Measurements from ENCODE around the gene SLC1A2.

The SLC1A2 gene

GRCh38 chr11:35383953-35384352 is 35.4 kb downstream of the SLC1A2 start:
- no peaks in the 10 kb centered on the region for H3K36me3 ChIP-seq (ENCODE audit: control insufficient read depth, insufficient read depth, low read length)
- H3K27ac ChIP-seq (ENCODE audit: low read depth, low read length), result no peak overlapping the region
- H3K4me1 ChIP-seq (ENCODE audit: control insufficient read depth, insufficient read depth, low read length), result peaks cover 3% of the 10 kb centered on the region
- no peak overlapping the region for H3K4me3 ChIP-seq (ENCODE audit: low read length)
- no peak overlapping the region for H3K9ac ChIP-seq (ENCODE audit: low read length)
- no peaks in the 10 kb centered on the region for H3K27me3 ChIP-seq (ENCODE audit: control insufficient read depth, insufficient read depth, low read length)

- Histone ChIP-seq H3K27ac (ENCODE audit: low read depth, low read length) (no peak overlapping the region), H3K27me3 (ENCODE audit: control insufficient read depth, insufficient read depth, low read length) (no peaks in the 10 kb centered on the region), H3K9ac (ENCODE audit: low read length) (no peak overlapping the region), H3K4me3 (ENCODE audit: low read length) (no peak overlapping the region), H3K4me1 (ENCODE audit: control insufficient read depth, insufficient read depth, low read length) (peaks cover 3% of the 10 kb centered on the region), H3K36me3 (ENCODE audit: control insufficient read depth, insufficient read depth, low read length) (no peaks in the 10 kb centered on the region)
Observed at GRCh38 chr11:35381709-35382322, 37.5 kb downstream of the SLC1A2 start.

GRCh38 chr11:35380603-35381002 is 38.8 kb downstream of the SLC1A2 start:
- Histone ChIP-seq H3K9ac (ENCODE audit: low read length) (no peak overlapping the region), H3K27me3 (ENCODE audit: control insufficient read depth, insufficient read depth, low read length) (no peaks in the 10 kb centered on the region), H3K27ac (ENCODE audit: low read depth, low read length) (no peak overlapping the region), H3K4me1 (ENCODE audit: control insufficient read depth, insufficient read depth, low read length) (peaks cover 3% of the 10 kb centered on the region), H3K4me3 (ENCODE audit: low read length) (no peak overlapping the region), H3K36me3 (ENCODE audit: control insufficient read depth, insufficient read depth, low read length) (no peaks in the 10 kb centered on the region)

- Histone ChIP-seq H3K27me3 (ENCODE audit: control insufficient read depth, insufficient read depth, low read length) (no peaks in the 10 kb centered on the region), H3K4me3 (ENCODE audit: low read length) (no peak overlapping the region), H3K27ac (ENCODE audit: low read depth, low read length) (no peak overlapping the region), H3K4me1 (ENCODE audit: control insufficient read depth, insufficient read depth, low read length) (peaks cover 3% of the 10 kb centered on the region), H3K9ac (ENCODE audit: low read length) (no peak overlapping the region), H3K36me3 (ENCODE audit: control insufficient read depth, insufficient read depth, low read length) (no peaks in the 10 kb centered on the region)
Observed at GRCh38 chr11:35377262-35377661, 42.1 kb downstream of the SLC1A2 start.

GRCh38 chr11:35376613-35377012 is 42.7 kb downstream of the SLC1A2 start:
- no peak overlapping the region for H3K27ac ChIP-seq (ENCODE audit: low read depth, low read length)
- no peak overlapping the region for H3K9ac ChIP-seq (ENCODE audit: low read length)
- peaks cover 3% of the 10 kb centered on the region for H3K4me1 ChIP-seq (ENCODE audit: control insufficient read depth, insufficient read depth, low read length)
- H3K4me3 ChIP-seq (ENCODE audit: low read length), result no peak overlapping the region
- no peaks in the 10 kb centered on the region for H3K27me3 ChIP-seq (ENCODE audit: control insufficient read depth, insufficient read depth, low read length)
- no peaks in the 10 kb centered on the region for H3K36me3 ChIP-seq (ENCODE audit: control insufficient read depth, insufficient read depth, low read length)

GRCh38 chr11:35376118-35376510 is 43.2 kb downstream of the SLC1A2 start:
- Histone ChIP-seq H3K9ac (ENCODE audit: low read length) (no peak overlapping the region), H3K36me3 (ENCODE audit: control insufficient read depth, insufficient read depth, low read length) (no peaks in the 10 kb centered on the region), H3K4me1 (ENCODE audit: control insufficient read depth, insufficient read depth, low read length) (peaks cover 3% of the 10 kb centered on the region), H3K27me3 (ENCODE audit: control insufficient read depth, insufficient read depth, low read length) (no peaks in the 10 kb centered on the region), H3K4me3 (ENCODE audit: low read length) (no peak overlapping the region), H3K27ac (ENCODE audit: low read depth, low read length) (no peak overlapping the region)

GRCh38 chr11:35375332-35376117 is 43.8 kb downstream of the SLC1A2 start:
- Histone ChIP-seq H3K4me1 (ENCODE audit: control insufficient read depth, insufficient read depth, low read length) (peaks cover 3% of the 10 kb centered on the region), H3K27ac (ENCODE audit: low read depth, low read length) (no peak overlapping the region), H3K36me3 (ENCODE audit: control insufficient read depth, insufficient read depth, low read length) (no peaks in the 10 kb centered on the region), H3K4me3 (ENCODE audit: low read length) (no peak overlapping the region), H3K9ac (ENCODE audit: low read length) (no peak overlapping the region), H3K27me3 (ENCODE audit: control insufficient read depth, insufficient read depth, low read length) (no peaks in the 10 kb centered on the region)

GRCh38 chr11:35373284-35373933 is 45.9 kb downstream of the SLC1A2 start:
- H3K27ac ChIP-seq (ENCODE audit: low read depth, low read length), result no peak overlapping the region
- no peaks in the 10 kb centered on the region for H3K36me3 ChIP-seq (ENCODE audit: control insufficient read depth, insufficient read depth, low read length)
- H3K4me1 ChIP-seq (ENCODE audit: control insufficient read depth, insufficient read depth, low read length), result no peaks in the 10 kb centered on the region
- H3K9ac ChIP-seq (ENCODE audit: low read length), result no peak overlapping the region
- no peaks in the 10 kb centered on the region for H3K27me3 ChIP-seq (ENCODE audit: control insufficient read depth, insufficient read depth, low read length)
- no peak overlapping the region for H3K4me3 ChIP-seq (ENCODE audit: low read length)

GRCh38 chr11:35372565-35373283 is 46.6 kb downstream of the SLC1A2 start:
- Histone ChIP-seq H3K27me3 (ENCODE audit: control insufficient read depth, insufficient read depth, low read length) (no peaks in the 10 kb centered on the region), H3K36me3 (ENCODE audit: control insufficient read depth, insufficient read depth, low read length) (no peaks in the 10 kb centered on the region), H3K4me3 (ENCODE audit: low read length) (no peak overlapping the region), H3K27ac (ENCODE audit: low read depth, low read length) (no peak overlapping the region), H3K4me1 (ENCODE audit: control insufficient read depth, insufficient read depth, low read length) (no peaks in the 10 kb centered on the region), H3K9ac (ENCODE audit: low read length) (no peak overlapping the region)

- Histone ChIP-seq H3K27ac (ENCODE audit: low read depth, low read length) (no peak overlapping the region), H3K4me3 (ENCODE audit: low read length) (no peak overlapping the region), H3K4me1 (ENCODE audit: control insufficient read depth, insufficient read depth, low read length) (peaks cover 15% of the 10 kb centered on the region), H3K36me3 (ENCODE audit: control insufficient read depth, insufficient read depth, low read length) (no peaks in the 10 kb centered on the region), H3K9ac (ENCODE audit: low read length) (no peak overlapping the region), H3K27me3 (ENCODE audit: control insufficient read depth, insufficient read depth, low read length) (no peaks in the 10 kb centered on the region)
Observed at GRCh38 chr11:35367491-35367890, 51.9 kb downstream of the SLC1A2 start.

GRCh38 chr11:35366798-35367197 is 52.6 kb downstream of the SLC1A2 start:
- H3K9ac ChIP-seq (ENCODE audit: low read length), result no peak overlapping the region
- H3K36me3 ChIP-seq (ENCODE audit: control insufficient read depth, insufficient read depth, low read length), result no peaks in the 10 kb centered on the region
- no peak overlapping the region for H3K27ac ChIP-seq (ENCODE audit: low read depth, low read length)
- peaks cover 15% of the 10 kb centered on the region for H3K4me1 ChIP-seq (ENCODE audit: control insufficient read depth, insufficient read depth, low read length)
- H3K27me3 ChIP-seq (ENCODE audit: control insufficient read depth, insufficient read depth, low read length), result no peaks in the 10 kb centered on the region
- no peak overlapping the region for H3K4me3 ChIP-seq (ENCODE audit: low read length)

- no peaks in the 10 kb centered on the region for H3K36me3 ChIP-seq (ENCODE audit: control insufficient read depth, insufficient read depth, low read length)
- H3K9ac ChIP-seq (ENCODE audit: low read length), result no peak overlapping the region
- H3K4me3 ChIP-seq (ENCODE audit: low read length), result no peak overlapping the region
- peaks cover 15% of the 10 kb centered on the region for H3K4me1 ChIP-seq (ENCODE audit: control insufficient read depth, insufficient read depth, low read length)
- H3K27ac ChIP-seq (ENCODE audit: low read depth, low read length), result no peak overlapping the region
- H3K27me3 ChIP-seq (ENCODE audit: control insufficient read depth, insufficient read depth, low read length), result no peaks in the 10 kb centered on the region
Observed at GRCh38 chr11:35365961-35366360, 53.4 kb downstream of the SLC1A2 start.

All from rectal smooth muscle tissue (tissue), 1 donor.